Measurements from ENCODE around the gene LACTB. TPM values are rescaled to one million over a fixed set of nuclear protein-coding genes. Genes with fewer than 3 reads are reported as not detected.

The LACTB gene
- total and polyA plus RNA-seq, 2 of the 13 experiments (the other 11 are each of a cell fraction or from before 2014, with no cell fraction given): 14.8 to 23.0 TPM

GRCh38 chr15:63157118-63157843 lies 35.6 kb downstream of the LACTB start, which contains the start of gene RPS27L (continued):
- TF ChIP-seq HNF1B (CRISPR knock-in tag; IDR thresholded peaks at IDR 0.05) (no peak; the same call in 1 of the 2 replicates), PBX3 (CRISPR knock-in tag; IDR thresholded peaks at IDR 0.05; ENCODE audit: borderline replicate concordance) (peak; percentile 50; the same call in 1 of the 2 replicates), ZNF574 (CRISPR knock-in tag; IDR thresholded peaks at IDR 0.05) (peak; percentile 100), CREB3 (CRISPR knock-in tag; IDR thresholded peaks at IDR 0.05) (no peak), NR2F1 (CRISPR knock-in tag; IDR thresholded peaks at IDR 0.05) (no peak), GPBP1L1 (CRISPR knock-in tag; IDR thresholded peaks at IDR 0.05) (no peak), MED13 (CRISPR knock-in tag; IDR thresholded peaks at IDR 0.05) (peak; percentile 54; the same call in 1 of the 2 replicates), GZF1 (CRISPR knock-in tag; IDR thresholded peaks at IDR 0.05) (no peak), TFDP1 (CRISPR knock-in tag; IDR thresholded peaks at IDR 0.05; ENCODE audit: borderline replicate concordance) (no peak), ZFP36 (IDR thresholded peaks at IDR 0.05; ENCODE audit: borderline replicate concordance, low read depth, low read length, partially characterized antibody) (no peak), CBX2 (IDR thresholded peaks at IDR 0.05; ENCODE audit: low read depth, low read length) (no peak), CBX2 (CRISPR knock-in tag; IDR thresholded peaks at IDR 0.05; ENCODE audit: low read depth) (no peak), E2F5 (CRISPR knock-in tag; conservative IDR thresholded peaks at IDR 0.05) (peak; percentile 9; the same call in 1 of the 2 replicates), SRSF4 (IDR thresholded peaks at IDR 0.05; ENCODE audit: low read depth, low read length, poor library complexity, severe bottlenecking) (no peak), NFKB2 (CRISPR knock-in tag; IDR thresholded peaks at IDR 0.05; ENCODE audit: borderline replicate concordance) (peak; percentile 96; the same call in 1 of the 2 replicates), TARDBP (CRISPR knock-in tag; IDR thresholded peaks at IDR 0.05) (peak; percentile 57), YY1 (IDR thresholded peaks at IDR 0.05; ENCODE audit: insufficient read depth, insufficient replicate concordance, low read depth, low read length) (peak; percentile 28), ZFP1 (CRISPR knock-in tag; IDR thresholded peaks at IDR 0.05) (0 out of 2 replicates have a peak, but pooled peaks have one; percentile 20)

Measured in HepG2 (cell line).